ENCODE results near the gene SLC6A6.

DNA sequence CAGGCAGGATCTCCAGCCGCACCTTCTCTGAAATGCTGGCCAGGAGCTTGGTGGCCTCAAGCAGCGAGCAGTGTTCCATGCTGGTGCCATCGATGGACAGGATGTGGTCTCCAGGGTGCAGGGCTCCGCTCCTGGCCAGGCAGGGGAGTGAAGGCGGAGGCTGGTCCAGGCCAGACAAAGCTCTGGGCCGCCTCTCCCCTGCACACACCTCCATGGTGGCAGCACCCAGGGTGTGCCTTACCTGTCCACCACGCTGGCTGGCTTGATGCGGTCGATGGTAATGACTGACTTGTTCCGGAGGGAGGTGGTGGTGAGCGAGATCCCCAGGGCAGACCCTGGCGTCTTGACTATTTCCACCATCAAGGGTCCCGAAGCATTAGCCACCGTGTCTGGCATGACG, 117.7 kb downstream of the SLC6A6 start:
- TF ChIP-seq POLR2A (IDR thresholded peaks at IDR 0.05; ENCODE audit: low read depth, low read length) (no peak), POLR2AphosphoS5 (IDR thresholded peaks at IDR 0.05; ENCODE audit: low read depth, low read length) (no peak), TAF1 (IDR thresholded peaks at IDR 0.05; ENCODE audit: low read depth, low read length) (no peak), PAX5 (IDR thresholded peaks at IDR 0.05; ENCODE audit: insufficient read depth, low read length, severe bottlenecking) (no peak)
